OCI-LY3 (cell line): Measurements from ENCODE around the gene PTPN12.

ENCODE experiments used
- EZH2phosphoT487 ChIP-seq: fragments of 200-600 bp; shearing (Covaris generic); IDR thresholded peaks from 2 replicates; pipeline ENCODE4 v1.6.1; 2018; ENCODE audit warnings: antibody characterized with exemption, mixed run types, low read depth
- TF ChIP-seq, protein P1 (sequence below): fragments of 200-600, 300-600 bp; sonication (generic); IDR thresholded peaks from 2 replicates; pipeline ENCODE4 v1.5.1; 2014; ENCODE audit warnings: antibody characterized with exemption, low read length, low read depth

DNA sequence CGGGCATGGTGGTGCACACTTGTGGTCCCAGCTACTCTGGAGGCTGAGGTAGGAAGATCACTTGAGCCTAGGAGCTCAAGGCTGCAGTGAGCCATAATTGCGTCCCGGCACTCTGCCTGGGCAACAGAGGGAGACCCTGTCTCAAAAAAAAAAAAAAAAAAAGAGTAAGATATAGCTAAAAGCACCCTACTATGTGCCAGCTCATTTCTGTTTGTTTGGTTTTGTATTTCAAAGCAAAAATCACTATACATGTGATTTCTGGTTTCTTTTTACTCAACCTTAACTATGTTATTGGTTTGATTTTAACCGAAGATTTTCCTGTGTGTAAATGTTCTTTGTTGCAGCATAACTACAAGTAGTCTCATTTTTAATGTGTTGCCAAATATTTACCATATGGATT is 92.7 kb downstream of the PTPN12 start:
- TF ChIP-seq, protein P1, sequence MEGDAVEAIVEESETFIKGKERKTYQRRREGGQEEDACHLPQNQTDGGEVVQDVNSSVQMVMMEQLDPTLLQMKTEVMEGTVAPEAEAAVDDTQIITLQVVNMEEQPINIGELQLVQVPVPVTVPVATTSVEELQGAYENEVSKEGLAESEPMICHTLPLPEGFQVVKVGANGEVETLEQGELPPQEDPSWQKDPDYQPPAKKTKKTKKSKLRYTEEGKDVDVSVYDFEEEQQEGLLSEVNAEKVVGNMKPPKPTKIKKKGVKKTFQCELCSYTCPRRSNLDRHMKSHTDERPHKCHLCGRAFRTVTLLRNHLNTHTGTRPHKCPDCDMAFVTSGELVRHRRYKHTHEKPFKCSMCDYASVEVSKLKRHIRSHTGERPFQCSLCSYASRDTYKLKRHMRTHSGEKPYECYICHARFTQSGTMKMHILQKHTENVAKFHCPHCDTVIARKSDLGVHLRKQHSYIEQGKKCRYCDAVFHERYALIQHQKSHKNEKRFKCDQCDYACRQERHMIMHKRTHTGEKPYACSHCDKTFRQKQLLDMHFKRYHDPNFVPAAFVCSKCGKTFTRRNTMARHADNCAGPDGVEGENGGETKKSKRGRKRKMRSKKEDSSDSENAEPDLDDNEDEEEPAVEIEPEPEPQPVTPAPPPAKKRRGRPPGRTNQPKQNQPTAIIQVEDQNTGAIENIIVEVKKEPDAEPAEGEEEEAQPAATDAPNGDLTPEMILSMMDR, result no peak
- TF ChIP-seq EZH2phosphoT487, result no peak
